NCI-H446 (cell line): ENCODE measurements around the gene TMEM176B.

Experiments
- DNase-seq, 2 experiments: peaks; one replicate each; lab custom pipeline; 2025; lab: John Stamatoyannopoulos, UW

The TMEM176B gene

GRCh38 chr7:150751702-150752101 lies 48.5 kb downstream of the TMEM176B start:
- no peak for DNase-seq

- no peak for DNase-seq
Measured at GRCh38 chr7:150748376-150748775, 51.8 kb downstream of the TMEM176B start.

GRCh38 chr7:150746921-150747320 lies 53.2 kb downstream of the TMEM176B start:
- DNase-seq, result no peak

- DNase-seq, result no peak
Measured at GRCh38 chr7:150745876-150746275, 54.3 kb downstream of the TMEM176B start.

GRCh38 chr7:150745086-150745485 lies 55.1 kb downstream of the TMEM176B start:
- DNase-seq, result no peak

- DNase-seq, result no peak
Measured at GRCh38 chr7:150744041-150744656, 56.0 kb downstream of the TMEM176B start.

- no peak for DNase-seq
Measured at GRCh38 chr7:150742286-150742968, 57.7 kb downstream of the TMEM176B start.
